Liver (tissue), 9 donors: ENCODE data around the gene NDUFA11. TPM values are rescaled to one million over a fixed set of nuclear protein-coding genes. Genes with fewer than 3 reads are reported as not detected.
"Not testable (repeated sequence)": the region's sequence is repeated elsewhere in the genome, so short reads cannot be mapped to it uniquely, and the experiment has no call there.

Source experiments
- DNase-seq: peaks from one replicate; pipeline ENCODE4 v3.0.0-alpha.2; 2017; ENCODE audit warnings: low spot score
- H3K27ac ChIP-seq, 2 donors: one replicate each; pipeline ENCODE4 v1.7.0; 2013; ENCODE audit warnings: inconsistent platforms in 2 of 2, low read length in 2 of 2, control low read depth in 1 of 2, low read depth in 1 of 2, mild to moderate bottlenecking in 1 of 2
- H3K27me3 ChIP-seq, 4 donors: one replicate each; pipeline versions ENCODE4 v1.6.1 to v1.7.0; 2013; ENCODE audit warnings: low read length in 3 of 4, inconsistent platforms in 1 of 4, mild to moderate bottlenecking in 1 of 4, moderate library complexity in 1 of 4; ENCODE audit not compliant: control insufficient read depth in 4 of 4, insufficient read depth in 4 of 4
- H3K36me3 ChIP-seq, 4 donors: one replicate each; pipeline versions ENCODE4 v1.6.1 to v1.7.0; 2013; ENCODE audit warnings: low read length in 3 of 4, mild to moderate bottlenecking in 3 of 4, low read depth in 1 of 4, moderate library complexity in 1 of 4; ENCODE audit not compliant: control insufficient read depth in 4 of 4, insufficient read depth in 3 of 4
- H3K4me1 ChIP-seq, 4 donors: one replicate each; pipeline versions ENCODE4 v1.6.1 to v1.7.0; 2013; ENCODE audit warnings: low read length in 3 of 4, mild to moderate bottlenecking in 3 of 4, moderate library complexity in 1 of 4; ENCODE audit not compliant: control insufficient read depth in 4 of 4, insufficient read depth in 4 of 4
- H3K4me3 ChIP-seq, 3 donors: one replicate each; pipeline versions ENCODE4 v1.6.1 to v1.7.0; 2013; ENCODE audit warnings: low read length in 3 of 3, control low read depth in 1 of 3, low read depth in 1 of 3, mild to moderate bottlenecking in 1 of 3
- H3K9ac ChIP-seq, 2 donors: one replicate each; pipeline ENCODE4 v1.7.0; 2013; ENCODE audit warnings: low read length in 2 of 2, mild to moderate bottlenecking in 2 of 2, moderate library complexity in 2 of 2, control low read depth in 1 of 2, low read depth in 1 of 2
- H3K9me3 ChIP-seq, 4 donors: one replicate each; pipeline versions ENCODE4 v1.6.1 to v1.7.0; 2013; ENCODE audit warnings: low read length in 3 of 4; ENCODE audit not compliant: control insufficient read depth in 4 of 4
- EGR1 ChIP-seq, 2 donors: IDR thresholded peaks; 2 replicates each; pipeline ENCODE4 v1.6.1; 2016 to 2018; ENCODE audit warnings: antibody characterized with exemption in 2 of 2, low read depth in 2 of 2
- FOXA1 ChIP-seq: IDR thresholded peaks from 2 replicates; pipeline ENCODE4 v1.6.1; 2016; ENCODE audit warnings: antibody characterized with exemption
- GABPA ChIP-seq, 2 donors: IDR thresholded peaks in 1 of 2; conservative IDR thresholded peaks in 1 of 2; 2 replicates each; pipeline ENCODE4 v1.6.1; 2016; ENCODE audit warnings: antibody characterized with exemption in 2 of 2, mild to moderate bottlenecking in 1 of 2, moderate library complexity in 1 of 2
- HNF4A ChIP-seq, 2 donors: conservative IDR thresholded peaks; 2 replicates each; pipeline ENCODE4 v1.6.1; 2016; ENCODE audit warnings: antibody characterized with exemption in 2 of 2, mild to moderate bottlenecking in 2 of 2
- NR2F2 ChIP-seq: IDR thresholded peaks from 2 replicates; pipeline ENCODE4 v1.6.1; 2016; ENCODE audit warnings: antibody characterized with exemption
- RAD21 ChIP-seq, 2 donors: IDR thresholded peaks; 2 replicates each; pipeline ENCODE4 v1.6.1; 2016; ENCODE audit warnings: antibody characterized with exemption in 2 of 2, mild to moderate bottlenecking in 2 of 2
- RXRA ChIP-seq, 2 donors: IDR thresholded peaks; 2 replicates each; pipeline ENCODE4 v1.6.1; 2017 to 2018; ENCODE audit warnings: antibody characterized with exemption in 2 of 2, mild to moderate bottlenecking in 1 of 2
- SP1 ChIP-seq: IDR thresholded peaks from 2 replicates; pipeline ENCODE4 v1.6.1; 2018; ENCODE audit warnings: antibody characterized with exemption, mild to moderate bottlenecking
- TAF1 ChIP-seq: conservative IDR thresholded peaks from 2 replicates; pipeline ENCODE4 v1.6.1; 2016; ENCODE audit warnings: antibody characterized with exemption, mild to moderate bottlenecking
- WGBS: extraction: QIAGEN DNeasy Blood & Tissue Kit; methylation state at CpG from one replicate; pipeline ENCODE4 v1.1.7; 2013; 5-methylcytosine and 5-hydroxymethylcytosine counted together
- polyA plus RNA-seq, 2 donors: library from polyadenylated mRNA; stranded (reverse) in 1 of 2; unstranded in 1 of 2; fragments of 200-250 nt in 1 of 2; fragments of >200 nt in 1 of 2; fragmentation: Nextera tagmentation in 1 of 2; extraction: Ambion mirVana in 1 of 2; gene quantifications; one replicate each; pipeline versions ENCODE4 v1.2.1 to v1.2.3, GENCODE V29; 2013 to 2015
- total RNA-seq, 2 donors: library from RNA; depleted of rRNA; stranded (reverse); fragments of >200 nt; gene quantifications; one replicate each; pipeline ENCODE4 v1.2.3, GENCODE V29; 2014
- TF ChIP-seq, protein P1 (sequence below): IDR thresholded peaks from 2 replicates; pipeline ENCODE4 v1.6.1; 2016; ENCODE audit warnings: antibody characterized with exemption
- donor health status: healthy.
- donor health status: healthy.
- donor health status: healthy.
- donor health status: healthy.
- donor health status: healthy.

NDUFA11 gene
- total and polyA plus RNA-seq, 4 donors: 127 to 394 (median 226) TPM

DNA sequence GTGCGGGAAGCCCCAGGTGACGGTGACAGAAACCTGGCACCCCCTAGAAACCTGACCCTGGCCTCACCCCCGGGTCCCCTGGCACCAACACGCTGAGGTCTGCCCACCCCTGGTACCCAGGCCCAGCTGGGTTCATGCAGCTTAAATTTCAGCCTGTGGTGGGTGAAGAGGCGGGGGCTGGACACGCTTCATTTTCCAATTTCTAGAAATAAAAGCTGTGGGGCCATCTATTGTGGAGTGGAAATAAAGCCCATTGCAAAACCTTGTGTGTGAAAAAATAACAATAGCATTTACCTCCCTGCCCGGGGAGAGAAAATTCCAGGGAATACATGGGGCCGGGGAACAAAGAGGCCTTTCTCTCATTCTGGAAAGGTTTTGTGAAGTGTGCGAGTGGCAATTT is 25.7 kb downstream of the NDUFA11 start:
- peaks cover 8 to 23% (median 14%) of the 10 kb centered on the region in 4 donors for H3K4me1 ChIP-seq
- no peak overlapping the region for H3K27ac ChIP-seq
- WGBS: 86% methylated on average over 9 of the region's 9 CpGs
- DNase-seq: no peak
- no peak overlapping the region for H3K4me3 ChIP-seq
- no peaks in the 10 kb centered on the region for H3K36me3 ChIP-seq
- H3K27me3 ChIP-seq: no peaks in the 10 kb centered on the region
- H3K9ac ChIP-seq: no peak overlapping the region
- no peaks in the 10 kb centered on the region for H3K9me3 ChIP-seq
- no peak for TF ChIP-seq TAF1
- no peak for TF ChIP-seq EGR1 (IDR thresholded peaks at IDR 0.05; ENCODE audit: low read depth in 2 of 2)
- TF ChIP-seq HNF4A (conservative IDR thresholded peaks at IDR 0.05): no peak
- TF ChIP-seq RAD21 (IDR thresholded peaks at IDR 0.05): no peak
- no peak for TF ChIP-seq GABPA (IDR thresholded peaks at IDR 0.05 in 1 of 2, conservative IDR thresholded peaks at IDR 0.05 in 1 of 2)
- no peak for TF ChIP-seq SP1
- no peak for TF ChIP-seq NR2F2
- TF ChIP-seq, protein P1, sequence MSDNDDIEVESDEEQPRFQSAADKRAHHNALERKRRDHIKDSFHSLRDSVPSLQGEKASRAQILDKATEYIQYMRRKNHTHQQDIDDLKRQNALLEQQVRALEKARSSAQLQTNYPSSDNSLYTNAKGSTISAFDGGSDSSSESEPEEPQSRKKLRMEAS: no peak

DNA sequence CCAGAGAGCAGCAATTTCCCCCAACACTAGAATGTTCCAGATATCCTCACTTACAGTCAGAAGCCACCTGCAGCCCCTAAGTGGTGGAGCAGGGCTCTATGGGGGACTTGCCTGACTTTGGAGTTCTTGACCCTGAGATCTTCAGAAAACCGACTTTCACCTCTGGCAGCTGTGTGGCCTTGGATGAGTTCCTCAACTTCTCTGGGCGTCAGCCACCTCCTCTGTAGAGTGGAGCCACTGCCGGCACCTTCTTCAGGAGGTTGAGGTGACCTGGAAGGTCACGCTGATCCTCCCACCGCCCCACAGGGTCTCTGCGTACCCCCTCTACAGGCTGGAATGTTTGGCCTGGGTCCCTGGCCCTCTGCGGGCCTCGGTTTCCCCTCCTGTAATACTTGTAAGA is 26.2 kb downstream of the NDUFA11 start:
- no peak overlapping the region for H3K9ac ChIP-seq
- H3K27ac ChIP-seq: no peak overlapping the region

DNA sequence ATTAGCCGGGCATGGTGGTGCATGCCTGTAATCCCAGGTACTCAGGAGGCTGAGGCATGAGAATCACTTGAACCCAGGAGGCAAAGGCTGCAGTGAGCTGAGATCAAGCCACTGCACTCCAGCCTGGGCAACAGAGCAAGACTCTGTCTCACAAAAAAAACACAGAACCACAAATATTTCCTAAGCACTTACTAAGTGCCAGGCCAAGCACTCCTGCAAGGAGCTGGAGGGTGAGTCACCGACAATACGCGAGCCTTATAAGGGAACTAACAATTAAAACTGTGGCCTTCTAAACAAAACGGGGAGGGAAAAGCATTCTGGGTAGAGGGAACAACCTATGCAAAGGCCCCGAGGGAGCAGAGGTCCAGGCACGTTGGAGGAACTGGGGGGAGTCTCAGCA is 29.1 kb downstream of the NDUFA11 start:
- 82% methylated on average over 7 of the region's 7 CpGs for WGBS
- H3K36me3 ChIP-seq, H3K27ac ChIP-seq, H3K4me3 ChIP-seq, H3K27me3 ChIP-seq, H3K4me1 ChIP-seq, DNase-seq, H3K9ac ChIP-seq, H3K9me3 ChIP-seq: not testable (repeated sequence)

More for the DNA sequence above, 26.2 kb downstream of the NDUFA11 start:
- DNase-seq: no peak
- Histone ChIP-seq H3K27me3 (no peaks in the 10 kb centered on the region), H3K4me3 (no peak overlapping the region), H3K4me1 (peaks cover 8 to 23% (median 14%) of the 10 kb centered on the region in 4 donors), H3K36me3 (no peaks in the 10 kb centered on the region), H3K9me3 (no peaks in the 10 kb centered on the region)
- TF ChIP-seq TAF1: no peak
- TF ChIP-seq, protein P1: no peak
- 88% methylated on average over 8 of the region's 8 CpGs for WGBS

DNA sequence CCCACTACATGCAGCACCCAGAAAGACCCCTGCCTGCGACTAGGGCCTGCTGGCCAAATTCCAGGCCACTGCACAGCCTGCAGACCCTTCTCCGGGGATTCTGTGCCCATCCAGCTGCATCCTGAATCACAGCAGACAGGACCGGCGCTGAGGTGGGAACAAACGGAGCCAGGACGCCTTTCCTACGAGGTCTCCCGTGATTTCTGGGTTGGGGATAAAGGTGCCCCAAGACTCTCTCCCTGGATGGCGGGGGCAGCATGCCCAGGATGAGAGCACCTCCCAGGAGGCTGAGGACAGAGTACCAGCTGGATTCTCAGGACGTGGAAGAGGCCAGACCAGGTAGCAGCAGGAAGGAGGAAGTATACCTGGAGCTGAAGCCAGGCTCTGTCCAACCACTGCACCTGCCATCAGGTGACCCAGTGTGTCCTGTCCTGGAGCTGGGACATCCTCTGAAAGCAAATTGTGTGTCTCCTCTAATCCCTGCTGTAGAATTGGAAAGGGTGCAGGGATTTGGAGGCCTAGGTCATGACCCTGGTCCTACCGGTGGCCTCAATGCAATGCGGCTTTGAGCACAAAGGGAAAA is 29.9 kb downstream of the NDUFA11 start:
- no peak overlapping the region for H3K4me3 ChIP-seq
- peak; percentile 10 to 31 for TF ChIP-seq RXRA (IDR thresholded peaks at IDR 0.05)
- TF ChIP-seq FOXA1: no peak
- TF ChIP-seq HNF4A (conservative IDR thresholded peaks at IDR 0.05): peak in 1 of 2 donors; percentile 19
- no peak for TF ChIP-seq EGR1 (IDR thresholded peaks at IDR 0.05; ENCODE audit: low read depth in 2 of 2)
- 89% methylated on average over 12 of the region's 12 CpGs for WGBS
- H3K36me3 ChIP-seq: no peaks in the 10 kb centered on the region
- peaks cover 4 to 9% (median 5%) of the 10 kb centered on the region in 4 donors for H3K4me1 ChIP-seq
- no peaks in the 10 kb centered on the region for H3K9me3 ChIP-seq
- no peaks in the 10 kb centered on the region for H3K27me3 ChIP-seq
- no peak overlapping the region for H3K27ac ChIP-seq
- DNase-seq: no peak
- no peak overlapping the region for H3K9ac ChIP-seq
